ENCODE results near the gene COL1A1. TPM values are rescaled to one million over a fixed set of nuclear protein-coding genes. Genes with fewer than 3 reads are reported as not detected.
A peak's percentile ranks its signal among the peaks of the same experiment; 100 is the strongest.

Gene COL1A1
- total RNA-seq, 1 donor from 2014 or later: 1.1 TPM

- Histone ChIP-seq H3K4me3 (no peak overlapping the region), H4K20me1 (ENCODE audit: low read depth) (no peaks in the 10 kb centered on the region), H3K9ac (no peak overlapping the region), H3K27me3 (peaks cover 29% of the 10 kb centered on the region), H3K4me2 (no peak overlapping the region), H3K9me3 (ENCODE audit: low read depth) (no peaks in the 10 kb centered on the region), H3K4me1 (peaks cover 3% of the 10 kb centered on the region), H2AFZ (replicated peaks) (no peak overlapping the region), H3K27ac (no peak overlapping the region), H3K79me2 (ENCODE audit: low read depth) (no peaks in the 10 kb centered on the region), H3K36me3 (no peaks in the 10 kb centered on the region), H3F3A (ENCODE audit: low read depth) (peaks cover 14% of the 10 kb centered on the region)
- DNase-seq (ENCODE audit: low spot score): no peak
- Mint-ChIP-seq H3K36me3 (no peaks in the 10 kb centered on the region), H3K27ac (no peak overlapping the region), H3K4me3 (no peak overlapping the region), H3K9me3 (no peaks in the 10 kb centered on the region), H3K27me3 (ENCODE audit: insufficient read depth, low read depth) (peaks cover 18% of the 10 kb centered on the region), H3K4me1 (peaks cover 18% of the 10 kb centered on the region)
- TF ChIP-seq EZH2phosphoT487 (IDR thresholded peaks at IDR 0.05): no peak
- TF ChIP-seq CTCF (IDR thresholded peaks at IDR 0.05): no peak
- TF ChIP-seq EZH2 (IDR thresholded peaks at IDR 0.05): no peak
Observed at GRCh38 chr17:50196826-50197225, 4.6 kb downstream of the COL1A1 start.

- Histone ChIP-seq H4K20me1 (ENCODE audit: low read depth) (no peaks in the 10 kb centered on the region), H3K4me3 (no peak overlapping the region), H3K27me3 (peaks cover 21% of the 10 kb centered on the region), H3K9me3 (ENCODE audit: low read depth) (no peaks in the 10 kb centered on the region), H2AFZ (replicated peaks) (no peak overlapping the region), H3K4me2 (no peak overlapping the region), H3K4me1 (no peaks in the 10 kb centered on the region), H3K27ac (no peak overlapping the region), H3K9ac (no peak overlapping the region), H3K36me3 (no peaks in the 10 kb centered on the region), H3F3A (ENCODE audit: low read depth) (peaks cover 14% of the 10 kb centered on the region), H3K79me2 (ENCODE audit: low read depth) (no peaks in the 10 kb centered on the region)
- Mint-ChIP-seq H3K4me3 (no peak overlapping the region), H3K27me3 (ENCODE audit: insufficient read depth, low read depth) (peaks cover 14% of the 10 kb centered on the region), H3K36me3 (no peaks in the 10 kb centered on the region), H3K4me1 (peaks cover 14% of the 10 kb centered on the region), H3K27ac (no peak overlapping the region), H3K9me3 (no peaks in the 10 kb centered on the region)
- no peak for DNase-seq (ENCODE audit: low spot score)
- no peak for TF ChIP-seq EZH2phosphoT487 (IDR thresholded peaks at IDR 0.05)
- no peak for TF ChIP-seq EZH2 (IDR thresholded peaks at IDR 0.05)
- no peak for TF ChIP-seq CTCF (IDR thresholded peaks at IDR 0.05)
Observed at GRCh38 chr17:50196036-50196435, 5.4 kb downstream of the COL1A1 start.

GRCh38 chr17:50194934-50195865 is 6.2 kb downstream of the COL1A1 start:
- Histone ChIP-seq H2AFZ (replicated peaks) (no peak overlapping the region), H3K9ac (no peak overlapping the region), H3K4me3 (no peak overlapping the region), H3K27ac (no peak overlapping the region), H3K27me3 (peaks cover 17% of the 10 kb centered on the region), H3K9me3 (ENCODE audit: low read depth) (no peaks in the 10 kb centered on the region), H3K36me3 (no peaks in the 10 kb centered on the region), H3F3A (ENCODE audit: low read depth) (peaks cover 12% of the 10 kb centered on the region), H4K20me1 (ENCODE audit: low read depth) (no peaks in the 10 kb centered on the region), H3K4me1 (no peaks in the 10 kb centered on the region), H3K4me2 (no peak overlapping the region), H3K79me2 (ENCODE audit: low read depth) (no peaks in the 10 kb centered on the region)
- Mint-ChIP-seq H3K36me3 (no peaks in the 10 kb centered on the region), H3K9me3 (no peaks in the 10 kb centered on the region), H3K4me3 (no peak overlapping the region), H3K27ac (peak overlapping the region; percentile 50), H3K27me3 (ENCODE audit: insufficient read depth, low read depth) (peaks cover 11% of the 10 kb centered on the region), H3K4me1 (peaks cover 10% of the 10 kb centered on the region)
- no peak for DNase-seq (ENCODE audit: low spot score)
- TF ChIP-seq EZH2 (IDR thresholded peaks at IDR 0.05) (no peak), EZH2phosphoT487 (IDR thresholded peaks at IDR 0.05) (no peak), CTCF (IDR thresholded peaks at IDR 0.05) (no peak)

Measured in neural progenitor cell (in vitro differentiated cells).